LoVo (cell line): ENCODE measurements around the gene COL20A1.
A peak's percentile ranks its signal among the peaks of the same experiment; 100 is the strongest.

Experiments used
- DNase-seq: peaks from one replicate; pipeline ENCODE4 v3.0.0-alpha.2; 2016; ENCODE audit warnings: low spot score

COL20A1 gene

DNA sequence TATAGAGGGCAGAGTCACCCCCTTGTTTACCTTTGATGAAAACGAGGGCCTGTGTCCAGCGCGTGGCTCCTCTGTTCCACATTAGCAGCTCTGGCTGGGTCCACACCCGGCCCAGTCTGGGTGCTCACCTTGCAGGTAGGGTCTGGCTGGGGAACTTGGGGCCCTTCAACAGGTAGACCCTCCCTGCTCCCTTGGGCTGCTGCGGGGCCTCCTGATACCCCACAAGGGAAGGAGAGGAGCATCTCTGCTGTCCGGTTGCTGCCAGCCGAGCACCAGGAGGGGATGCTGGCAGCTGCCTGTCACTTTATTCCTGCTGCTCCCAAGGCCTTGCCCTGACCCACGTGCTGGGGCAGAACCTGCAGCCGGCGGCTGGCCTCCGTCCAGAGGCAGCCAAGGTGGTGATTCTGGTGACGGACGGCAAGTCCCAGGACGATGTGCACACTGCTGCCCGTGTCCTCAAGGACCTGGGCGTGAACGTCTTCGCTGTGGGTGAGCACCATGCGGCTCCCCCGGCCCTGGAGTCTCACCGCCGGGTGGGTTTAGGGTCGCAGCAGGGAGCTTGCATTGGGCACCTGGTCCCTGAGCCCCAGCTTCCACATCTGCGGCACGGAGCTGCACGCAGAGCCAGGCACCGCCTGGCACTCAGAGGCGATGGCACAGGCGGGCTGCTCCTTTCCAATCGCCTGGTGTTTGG is 15.4 kb downstream of the COL20A1 start:
- DNase-seq, result no peak

- DNase-seq, result peak; percentile 44
Measured at GRCh38 chr20:63309261-63310071, 16.5 kb downstream of the COL20A1 start.

DNA sequence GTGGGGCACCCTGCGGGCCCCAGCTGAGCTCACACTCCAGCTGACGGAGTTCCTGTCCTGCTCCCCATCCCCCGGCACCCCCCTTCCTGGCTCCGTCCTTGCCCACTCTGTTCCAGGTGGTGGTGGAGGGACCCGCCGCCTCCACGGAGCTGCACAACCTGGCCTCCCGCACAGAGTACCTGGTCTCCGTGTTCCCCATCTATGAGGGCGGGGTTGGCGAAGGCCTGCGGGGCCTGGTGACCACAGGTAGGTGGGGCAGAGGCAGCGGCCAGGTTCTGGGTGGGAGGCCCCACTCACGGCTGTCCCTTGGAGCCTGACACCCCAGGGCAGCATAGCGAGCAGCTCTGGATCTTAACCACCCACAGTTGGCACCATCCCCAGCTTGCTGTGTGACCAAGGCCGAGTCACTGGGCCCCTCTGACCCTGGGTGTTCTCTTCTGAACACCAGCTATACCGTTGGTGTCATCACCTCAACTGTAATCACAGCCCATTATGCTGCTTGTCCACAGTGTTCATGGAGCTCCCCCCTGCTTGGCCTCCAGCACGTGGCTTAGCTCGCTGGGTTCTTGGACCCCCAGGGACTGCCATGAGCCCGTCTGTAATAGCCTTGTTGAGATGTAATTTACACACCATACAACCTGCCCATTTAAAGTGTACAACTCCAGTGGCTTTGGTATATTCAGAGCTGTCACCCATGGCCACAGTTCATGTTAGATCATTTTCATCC is 17.4 kb downstream of the COL20A1 start:
- DNase-seq, result no peak

DNA sequence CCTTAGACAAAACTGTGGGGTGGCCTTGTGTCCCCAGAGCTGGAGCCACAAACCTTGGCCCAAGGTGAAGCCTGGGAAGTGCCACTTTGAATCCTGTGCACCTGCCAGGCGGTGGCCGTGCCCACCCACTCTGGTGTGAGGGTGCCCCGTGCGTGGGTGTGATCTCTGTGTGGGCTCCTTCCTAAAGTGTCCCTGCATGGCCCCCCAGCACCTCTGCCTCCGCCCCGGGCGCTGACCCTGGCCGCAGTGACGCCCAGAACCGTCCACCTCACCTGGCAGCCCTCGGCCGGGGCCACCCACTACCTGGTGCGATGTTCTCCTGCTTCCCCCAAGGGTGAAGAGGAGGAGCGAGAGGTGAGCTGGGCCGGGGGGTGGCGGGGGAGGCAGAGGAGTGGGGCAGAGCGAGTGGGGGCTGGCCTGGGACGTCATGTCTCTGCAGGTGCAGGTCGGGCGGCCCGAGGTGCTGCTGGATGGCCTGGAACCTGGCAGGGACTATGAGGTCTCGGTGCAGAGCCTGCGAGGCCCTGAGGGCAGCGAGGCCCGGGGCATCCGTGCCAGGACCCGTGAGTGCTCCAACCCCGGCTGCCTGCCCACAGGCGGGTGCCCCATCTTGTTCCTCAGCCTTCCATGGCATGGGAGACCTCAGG is 18.3 kb downstream of the COL20A1 start:
- no peak for DNase-seq

DNA sequence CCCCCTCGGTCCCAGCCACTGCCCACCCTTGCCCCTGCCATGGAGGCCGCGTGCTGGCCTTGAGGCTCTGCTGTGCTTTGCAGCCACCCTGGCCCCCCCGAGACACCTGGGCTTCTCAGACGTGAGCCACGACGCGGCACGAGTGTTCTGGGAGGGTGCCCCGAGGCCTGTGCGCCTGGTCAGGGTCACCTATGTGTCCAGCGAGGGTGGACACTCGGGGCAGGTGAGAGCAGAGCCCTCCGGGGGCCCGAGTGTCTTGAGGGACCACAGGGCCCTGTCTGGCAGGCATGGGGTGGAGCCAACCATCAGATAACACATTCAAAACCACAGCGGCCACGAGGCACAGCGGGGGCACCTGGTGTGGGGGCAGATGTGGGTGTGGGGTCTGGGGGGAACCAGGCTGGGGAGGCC is 18.9 kb downstream of the COL20A1 start:
- DNase-seq, result no peak

DNA sequence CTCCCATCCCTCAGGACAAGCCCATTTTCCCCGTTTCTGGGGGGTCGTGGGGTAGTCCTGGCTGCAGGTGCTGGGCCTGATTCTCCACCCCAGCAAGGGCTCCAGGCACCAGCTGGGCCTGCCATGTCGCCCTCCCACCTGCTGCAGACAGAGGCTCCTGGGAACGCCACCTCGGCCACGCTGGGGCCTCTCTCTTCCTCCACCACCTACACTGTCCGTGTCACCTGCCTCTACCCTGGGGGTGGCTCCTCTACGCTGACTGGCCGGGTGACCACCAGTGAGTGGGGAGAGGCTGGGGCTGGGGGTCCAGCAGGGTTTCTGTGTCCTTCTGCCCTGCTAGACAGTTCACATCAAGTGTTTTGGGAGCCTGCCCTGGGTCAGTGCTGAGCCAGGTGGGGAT is 19.3 kb downstream of the COL20A1 start:
- DNase-seq, result no peak

DNA sequence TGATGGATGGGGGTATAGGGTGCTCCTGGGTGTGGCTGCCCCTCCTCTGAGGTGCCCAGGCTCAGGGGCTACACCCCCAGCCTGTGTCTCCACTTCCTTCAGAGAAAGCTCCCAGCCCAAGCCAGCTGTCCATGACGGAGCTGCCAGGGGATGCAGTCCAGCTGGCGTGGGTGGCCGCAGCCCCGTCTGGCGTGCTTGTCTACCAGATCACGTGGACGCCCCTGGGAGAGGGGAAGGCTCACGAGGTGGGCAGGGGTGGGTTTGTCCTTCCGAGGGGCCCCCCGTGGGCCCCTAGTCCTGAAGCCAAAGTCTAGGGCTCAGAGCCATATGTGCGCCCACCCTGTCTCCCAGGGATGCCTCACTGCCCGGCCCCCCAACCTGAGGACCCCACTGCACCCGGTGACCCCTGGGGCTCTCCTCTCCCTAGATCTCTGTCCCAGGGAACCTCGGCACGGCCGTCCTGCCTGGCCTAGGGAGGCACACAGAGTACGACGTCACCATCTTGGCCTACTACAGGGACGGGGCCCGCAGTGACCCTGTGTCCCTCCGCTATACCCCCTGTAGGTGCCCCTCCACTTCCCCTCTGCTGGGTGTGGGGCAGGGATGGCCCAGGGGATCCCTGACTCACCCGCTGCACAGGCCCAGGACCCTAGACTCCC is 19.8 kb downstream of the COL20A1 start:
- no peak for DNase-seq

DNA sequence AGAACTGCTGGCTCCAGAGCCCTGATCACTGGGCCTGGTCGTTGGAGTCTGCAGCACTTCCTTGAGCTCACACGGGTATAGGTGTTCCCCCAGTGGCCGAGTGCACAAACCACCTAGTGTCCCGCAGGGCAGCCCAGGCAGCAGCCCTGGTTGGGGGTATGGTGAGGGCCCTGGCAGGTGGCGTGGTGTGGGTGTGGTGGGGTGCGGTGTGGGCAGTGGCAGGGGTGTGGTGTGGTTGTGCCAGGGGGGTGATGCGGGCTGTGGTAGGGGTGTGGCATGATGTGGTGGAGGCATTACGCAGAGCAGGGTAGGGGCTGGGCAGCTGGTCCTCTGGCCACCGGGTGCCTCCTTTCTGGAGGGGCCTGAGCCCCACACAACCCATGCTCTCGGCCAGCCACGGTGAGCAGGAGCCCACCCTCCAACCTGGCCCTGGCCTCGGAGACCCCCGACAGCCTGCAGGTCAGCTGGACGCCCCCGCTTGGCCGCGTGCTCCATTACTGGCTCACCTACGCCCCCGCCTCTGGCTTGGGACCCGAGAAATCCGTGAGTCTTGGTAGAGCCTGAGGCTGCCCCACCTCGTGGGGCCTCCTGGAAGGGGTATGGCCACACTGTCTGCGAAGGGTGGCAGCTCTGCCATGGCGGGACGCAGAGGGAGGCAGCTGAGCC is 20.5 kb downstream of the COL20A1 start:
- no peak for DNase-seq

GRCh38 chr20:63314015-63314471 is 21.1 kb downstream of the COL20A1 start:
- DNase-seq, result no peak

DNA sequence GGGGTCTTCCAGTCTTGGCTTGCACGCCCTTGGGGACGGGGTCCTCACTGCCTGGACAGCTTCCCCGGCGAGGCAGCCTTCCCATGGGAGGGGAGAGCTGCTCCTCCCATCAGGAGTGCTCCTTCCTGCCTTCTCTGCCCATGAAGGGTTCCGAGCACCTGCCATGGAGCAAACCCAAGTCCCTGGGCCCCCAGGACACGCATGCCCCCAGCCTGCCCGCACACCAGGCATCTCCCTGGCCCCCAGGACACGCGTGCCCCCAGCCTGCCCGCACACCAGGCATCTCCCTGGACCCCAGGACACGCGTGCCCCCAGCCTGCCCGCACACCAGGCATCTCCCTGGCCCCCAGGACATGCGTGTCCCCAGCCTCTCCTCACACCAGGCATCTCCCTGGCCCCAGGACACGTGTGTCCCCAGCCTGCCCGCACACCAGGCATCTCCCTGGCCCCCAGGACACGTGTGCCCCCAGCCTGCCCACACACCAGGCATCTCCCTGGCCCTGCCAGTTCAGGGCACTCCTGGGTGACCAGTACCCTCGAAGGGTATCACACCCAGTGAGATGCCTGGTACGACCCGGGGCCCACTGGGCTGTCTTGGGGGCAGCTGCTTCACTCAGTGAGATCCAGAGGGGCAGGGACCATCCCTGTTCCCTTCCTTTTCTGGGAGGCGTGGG is 21.7 kb downstream of the COL20A1 start:
- DNase-seq, result no peak

GRCh38 chr20:63315240-63315689 is 22.3 kb downstream of the COL20A1 start:
- DNase-seq, result no peak

DNA sequence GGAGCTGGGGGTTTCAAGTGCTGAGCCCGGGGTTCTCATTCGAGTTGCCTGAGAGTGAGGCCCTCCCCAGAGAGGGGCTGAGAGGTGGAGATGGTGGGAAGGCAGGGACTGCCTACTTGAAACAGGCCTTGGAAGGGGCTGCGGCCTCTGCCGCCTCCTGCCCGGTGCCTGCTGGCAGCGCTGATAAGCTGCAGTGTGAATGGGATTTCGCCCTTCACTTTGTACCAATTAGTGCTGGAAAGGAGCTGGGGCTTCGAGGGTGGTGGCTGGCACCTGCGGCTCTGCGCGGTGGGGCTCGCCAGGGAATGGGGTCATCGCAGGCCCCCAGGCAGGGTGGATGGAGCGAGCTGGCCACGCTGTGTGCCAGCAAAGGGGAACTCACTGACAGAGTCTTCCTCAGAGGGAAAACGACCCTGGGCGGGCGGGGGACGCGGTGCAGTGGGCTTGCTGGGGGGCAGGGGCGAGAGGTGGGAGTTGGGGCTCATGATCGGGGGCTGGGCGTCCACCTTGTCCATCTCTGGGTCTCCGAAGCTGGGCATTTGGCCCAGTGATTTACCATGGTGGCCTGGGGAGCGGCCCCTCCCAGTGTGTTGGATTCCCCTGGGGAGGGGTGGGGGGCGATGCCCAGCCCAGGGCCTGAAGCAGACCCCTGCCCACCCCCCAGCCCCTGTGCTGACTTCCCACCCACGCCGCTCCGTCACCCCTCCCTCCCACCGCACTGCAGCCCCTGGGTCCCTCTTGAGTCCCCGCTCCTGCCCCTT is 22.9 kb downstream of the COL20A1 start:
- no peak for DNase-seq

DNA sequence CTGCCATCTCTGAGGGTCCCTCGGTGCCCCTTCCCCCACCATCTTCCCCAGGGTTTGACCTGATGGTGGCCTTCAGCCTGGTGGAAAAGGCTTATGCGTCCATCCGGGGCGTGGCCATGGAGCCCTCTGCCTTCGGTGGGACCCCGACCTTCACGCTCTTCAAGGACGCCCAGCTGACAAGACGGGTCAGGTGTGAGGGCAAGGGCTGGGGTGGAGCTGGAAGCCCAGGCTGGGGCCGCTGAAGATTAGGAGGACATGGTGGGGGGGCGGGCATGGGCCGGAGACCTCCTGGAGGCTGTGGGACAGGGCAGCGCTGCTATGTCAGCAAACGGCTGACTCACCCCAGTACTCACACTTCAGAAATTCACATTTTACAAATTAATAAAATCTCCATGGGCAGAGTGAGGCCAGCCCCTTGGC is 23.5 kb downstream of the COL20A1 start:
- no peak for DNase-seq

GRCh38 chr20:63317061-63317460 is 24.1 kb downstream of the COL20A1 start:
- DNase-seq, result no peak

GRCh38 chr20:63317601-63318291 is 24.8 kb downstream of the COL20A1 start:
- no peak for DNase-seq

DNA sequence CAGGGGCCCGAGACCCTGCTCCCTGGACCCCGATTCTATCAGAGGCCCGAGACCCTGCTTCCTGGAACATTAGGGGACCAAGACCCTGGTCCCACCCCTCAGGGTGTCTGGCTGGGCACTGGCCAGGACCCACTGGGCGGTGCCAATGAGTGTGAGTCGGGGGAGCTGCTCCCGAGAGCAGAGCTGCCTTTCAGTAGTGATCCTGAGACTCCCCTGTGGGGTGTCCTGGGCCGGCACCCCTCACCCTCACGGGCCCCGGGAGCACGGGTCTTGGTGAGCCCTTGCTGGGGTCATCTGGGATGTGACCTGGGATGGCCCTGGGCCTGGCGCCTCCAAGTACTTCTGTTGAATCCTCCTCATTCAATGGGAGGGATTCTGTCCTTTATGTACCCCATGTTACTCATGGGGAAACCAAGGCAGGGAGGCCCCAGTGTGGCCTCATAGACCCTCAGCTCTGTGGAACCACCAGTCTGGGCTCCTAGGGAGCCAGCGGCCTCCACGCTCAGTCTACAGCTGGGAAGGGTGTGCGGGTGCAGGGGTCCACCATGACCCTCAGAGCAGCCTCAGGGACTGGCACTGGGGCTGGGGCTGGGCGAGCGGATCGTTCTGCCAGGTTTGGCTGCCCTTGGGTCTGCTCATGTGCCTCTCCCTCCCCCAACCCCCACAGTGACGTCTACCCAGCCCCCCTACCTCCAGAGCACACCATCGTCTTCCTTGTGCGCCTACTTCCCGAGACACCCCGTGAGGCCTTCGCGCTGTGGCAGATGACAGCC is 25.6 kb downstream of the COL20A1 start:
- no peak for DNase-seq

- no peak for DNase-seq
Measured at GRCh38 chr20:63319164-63320040, 26.4 kb downstream of the COL20A1 start.
